Midbrain (tissue), 1 donor: ENCODE results near the gene TMA7.
"Not testable (repeated sequence)": the region's sequence is repeated elsewhere in the genome, so short reads cannot be mapped to it uniquely, and the experiment has no call there.

Source experiments
- DNase-seq: peaks from one replicate; lab custom pipeline; 2025; lab: John Stamatoyannopoulos, UW

Gene TMA7

GRCh38 chr3:48439820-48440589, at the start of gene TMA7, which contains the start of gene CCDC51:
TSS of gene TMA7 (plus strand) at chr3:48440257. CDS start at chr3:48440297, 40 bp downstream.
TSS of gene CCDC51 (minus strand) at chr3:48440119. CDS start at chr3:48435128, 4,991 bp downstream.
- DNase-seq, result peak; percentile 97

GRCh38 chr3:48394391-48394790, 45.7 kb upstream of the TMA7 start:
- no peak for DNase-seq

DNA sequence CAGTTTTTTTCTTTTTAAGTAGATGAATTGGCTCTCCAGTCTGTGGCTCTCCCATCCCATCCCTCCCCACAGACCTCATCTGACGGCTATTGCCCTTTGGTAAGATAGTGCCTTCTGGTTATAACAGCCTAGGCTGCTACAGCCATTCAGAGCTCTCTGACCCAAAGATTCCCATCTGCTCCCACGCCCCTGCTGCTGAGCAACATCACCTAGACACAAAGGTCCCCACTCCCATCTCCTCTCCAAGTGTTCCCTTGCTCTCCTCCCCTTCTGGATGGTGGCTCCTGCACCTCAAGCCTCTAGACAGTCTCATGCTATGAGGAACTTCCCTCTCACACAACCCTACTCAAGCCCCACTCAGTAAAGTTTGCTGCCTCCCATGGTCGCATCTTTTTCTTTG, 44.3 kb upstream of the TMA7 start:
- DNase-seq, result no peak

DNA sequence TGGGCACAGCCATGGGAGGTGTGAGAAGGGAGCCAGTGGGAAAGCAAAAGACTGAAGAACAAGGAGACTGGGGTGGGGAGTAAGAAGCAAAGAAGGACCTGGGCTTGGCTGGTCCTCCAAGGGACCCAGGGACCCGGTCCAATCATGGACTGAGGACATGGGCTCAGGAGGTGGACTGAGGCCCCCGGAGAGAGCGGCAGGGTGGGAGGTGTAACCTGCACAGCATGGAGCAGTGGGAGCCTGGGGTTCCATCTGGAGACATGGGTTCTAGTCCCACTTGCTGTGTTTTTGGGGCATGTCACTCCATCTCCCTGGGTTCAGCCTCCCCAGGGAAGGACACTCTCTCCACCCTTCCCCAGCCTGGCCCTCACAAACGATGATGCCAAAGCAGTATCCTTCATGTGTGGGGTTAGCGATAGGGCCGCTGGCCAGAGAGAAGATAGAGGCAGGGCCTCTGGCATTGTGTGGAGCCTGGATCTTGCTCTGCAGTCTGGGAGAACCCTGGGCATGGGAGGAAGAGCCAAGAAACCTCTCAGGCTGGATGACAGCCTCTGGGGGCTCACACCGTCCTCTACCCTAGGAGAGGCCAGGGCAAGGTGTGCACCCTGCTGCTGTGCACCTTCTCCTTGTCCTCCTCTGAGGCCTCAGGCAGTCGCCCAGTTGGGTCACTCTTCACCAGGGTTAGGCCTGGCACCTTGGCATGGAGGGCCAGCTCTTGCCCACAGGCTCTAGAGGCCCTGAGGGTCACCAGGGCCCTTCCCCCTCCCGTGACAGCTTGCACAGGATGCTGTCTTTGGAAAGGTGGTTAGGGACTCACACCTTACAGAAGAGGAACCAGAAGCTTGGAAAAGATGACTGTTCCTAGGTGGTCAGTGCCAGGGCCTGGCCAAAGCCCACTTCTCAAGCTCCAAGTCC, 42.0 kb upstream of the TMA7 start:
- no peak for DNase-seq

- no peak for DNase-seq
Observed at GRCh38 chr3:48398701-48399386, 41.2 kb upstream of the TMA7 start.

GRCh38 chr3:48399387-48400172, 40.5 kb upstream of the TMA7 start:
- no peak for DNase-seq

DNA sequence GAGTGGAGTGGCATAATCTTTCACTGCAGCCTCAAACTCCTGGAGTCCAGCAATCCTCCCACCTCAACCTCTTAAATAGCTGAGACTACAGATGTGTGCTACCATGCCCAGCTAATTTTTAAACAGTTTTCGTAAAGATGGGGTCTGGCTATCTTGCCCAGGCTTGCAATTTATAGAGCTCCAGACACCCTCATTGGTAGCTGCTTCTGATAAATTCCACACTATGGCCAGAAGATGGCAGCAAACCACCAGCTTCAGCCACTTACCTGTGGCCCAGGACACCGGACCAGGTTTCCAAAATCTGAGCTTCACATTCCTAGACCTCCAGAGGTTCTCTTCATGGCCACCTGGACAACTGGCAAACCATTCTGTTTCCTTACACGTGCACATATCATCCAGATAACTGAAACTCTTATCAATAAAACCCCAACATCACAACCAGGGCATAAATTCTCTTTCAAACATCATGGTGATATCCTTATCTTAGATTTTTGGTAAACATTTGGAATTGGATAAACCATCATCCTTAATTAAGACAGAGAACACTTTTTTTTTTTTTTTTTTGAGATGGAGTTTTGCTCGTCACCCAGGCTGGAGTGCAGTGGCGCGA, 39.1 kb upstream of the TMA7 start:
- peak; percentile 47 for DNase-seq

- not testable (repeated sequence) for DNase-seq
Observed at GRCh38 chr3:48401434-48401901, 38.6 kb upstream of the TMA7 start.

DNA sequence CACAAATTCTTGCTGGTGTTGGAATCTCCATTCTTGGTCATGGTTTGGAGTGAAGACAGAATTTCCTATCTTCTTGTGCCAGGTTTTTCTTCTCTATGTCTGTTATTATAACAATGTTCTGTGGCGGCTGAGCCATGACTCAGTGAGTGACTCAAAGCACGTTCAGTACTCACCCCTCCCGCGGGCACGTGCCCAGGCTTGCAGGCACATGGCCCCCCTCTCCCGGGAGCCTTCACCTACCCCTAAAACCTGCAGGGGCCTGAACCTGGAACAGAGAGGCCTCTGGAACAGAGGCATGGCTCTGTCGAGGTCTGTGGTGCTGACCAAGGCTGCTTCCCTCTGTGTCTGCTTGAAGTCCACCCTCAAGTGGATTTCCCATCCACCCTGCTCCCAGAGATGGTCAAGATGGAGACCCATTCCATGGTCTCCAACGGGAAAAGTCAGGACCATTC, 37.8 kb upstream of the TMA7 start:
- DNase-seq, result no peak

GRCh38 chr3:48402907-48403306, 37.1 kb upstream of the TMA7 start:
- DNase-seq, result no peak

DNA sequence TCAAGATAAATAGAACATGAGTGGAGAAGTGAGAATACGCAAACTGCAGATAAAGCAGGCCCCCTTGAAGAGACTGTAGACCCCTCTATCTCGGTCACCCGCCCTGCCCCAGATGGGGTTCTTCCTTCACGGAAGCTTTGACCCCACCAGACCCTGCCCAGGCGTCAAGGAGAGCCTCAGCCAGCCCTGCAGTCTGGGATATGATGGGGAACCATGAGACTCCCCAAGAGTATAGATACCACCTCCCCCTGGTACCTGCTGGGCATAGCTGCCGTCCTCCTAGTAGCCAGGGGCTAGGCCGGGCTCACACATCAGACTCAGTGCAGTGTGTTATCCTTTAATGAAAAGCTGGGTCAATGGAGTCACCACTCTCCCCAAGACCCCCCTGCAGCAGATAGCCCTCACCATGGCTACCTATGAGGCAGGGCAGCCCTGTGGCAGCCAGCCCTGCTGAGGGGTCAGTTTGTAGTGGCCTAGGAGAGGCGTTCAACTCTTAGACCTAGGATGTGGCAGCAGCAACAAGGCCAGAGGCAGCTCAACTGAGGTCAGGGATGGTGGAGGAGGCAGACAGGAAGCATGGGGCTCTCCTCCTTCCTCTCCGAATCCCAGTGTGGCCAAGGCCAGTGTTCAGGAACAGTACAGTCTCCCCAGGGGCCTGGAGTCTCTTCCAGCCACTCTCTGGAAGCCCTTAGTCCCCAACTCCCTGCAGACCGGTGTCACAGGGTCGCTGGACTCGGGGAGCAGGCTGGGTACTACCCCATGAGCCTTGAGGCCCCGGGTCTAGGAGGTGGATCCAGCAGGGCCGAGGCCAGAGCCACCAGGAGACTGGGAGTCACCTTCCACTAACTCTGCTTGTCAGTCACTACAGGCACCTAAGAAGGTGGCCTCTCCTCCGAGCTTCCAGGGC, 36.3 kb upstream of the TMA7 start:
- DNase-seq, result no peak

DNA sequence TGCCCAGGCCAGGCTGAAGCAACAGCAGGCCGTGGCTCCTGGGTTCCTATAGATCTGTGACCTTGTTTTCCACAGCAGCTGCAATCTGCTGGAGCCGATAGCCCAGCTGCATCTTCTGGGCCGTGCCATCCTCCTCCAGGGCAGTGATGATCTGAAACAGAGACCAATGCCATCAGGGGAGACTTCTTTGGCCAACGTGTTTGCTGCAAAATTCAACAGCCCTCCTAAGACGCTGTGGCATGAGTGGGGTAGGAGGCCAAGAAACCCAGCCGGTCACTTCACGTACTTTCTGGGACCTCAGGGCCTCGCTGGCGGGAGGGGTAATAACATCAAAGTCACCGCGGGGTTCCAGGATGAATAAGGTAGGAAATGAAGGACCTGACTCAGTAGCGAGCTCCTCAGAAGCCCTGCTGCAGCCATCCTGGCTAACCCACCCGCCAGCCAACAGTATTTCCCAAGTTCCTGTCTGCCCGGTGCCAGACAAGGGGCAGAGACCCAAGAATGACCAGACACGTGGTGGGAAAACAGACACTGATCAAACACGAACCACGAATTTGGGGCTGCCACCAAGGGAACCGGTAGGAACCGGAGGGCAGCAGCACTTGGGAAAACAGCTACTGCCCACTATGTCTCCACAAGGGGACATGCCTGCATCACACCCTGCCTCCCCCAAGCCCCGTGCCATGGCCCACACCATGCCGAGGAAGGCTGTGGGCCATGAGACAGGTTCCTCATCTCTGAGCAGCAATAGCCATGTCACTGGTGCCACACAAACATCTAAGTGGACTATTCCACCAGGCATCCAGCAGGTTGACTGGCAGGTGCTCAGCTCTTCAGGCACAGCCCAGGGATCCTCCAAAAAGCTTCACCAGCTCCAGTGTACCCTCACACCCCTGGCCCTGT, 35.4 kb upstream of the TMA7 start:
- DNase-seq, result no peak

- DNase-seq, result no peak
Observed at GRCh38 chr3:48405343-48405881, 34.6 kb upstream of the TMA7 start.

GRCh38 chr3:48405971-48406370, 34.1 kb upstream of the TMA7 start:
- DNase-seq, result no peak

DNA sequence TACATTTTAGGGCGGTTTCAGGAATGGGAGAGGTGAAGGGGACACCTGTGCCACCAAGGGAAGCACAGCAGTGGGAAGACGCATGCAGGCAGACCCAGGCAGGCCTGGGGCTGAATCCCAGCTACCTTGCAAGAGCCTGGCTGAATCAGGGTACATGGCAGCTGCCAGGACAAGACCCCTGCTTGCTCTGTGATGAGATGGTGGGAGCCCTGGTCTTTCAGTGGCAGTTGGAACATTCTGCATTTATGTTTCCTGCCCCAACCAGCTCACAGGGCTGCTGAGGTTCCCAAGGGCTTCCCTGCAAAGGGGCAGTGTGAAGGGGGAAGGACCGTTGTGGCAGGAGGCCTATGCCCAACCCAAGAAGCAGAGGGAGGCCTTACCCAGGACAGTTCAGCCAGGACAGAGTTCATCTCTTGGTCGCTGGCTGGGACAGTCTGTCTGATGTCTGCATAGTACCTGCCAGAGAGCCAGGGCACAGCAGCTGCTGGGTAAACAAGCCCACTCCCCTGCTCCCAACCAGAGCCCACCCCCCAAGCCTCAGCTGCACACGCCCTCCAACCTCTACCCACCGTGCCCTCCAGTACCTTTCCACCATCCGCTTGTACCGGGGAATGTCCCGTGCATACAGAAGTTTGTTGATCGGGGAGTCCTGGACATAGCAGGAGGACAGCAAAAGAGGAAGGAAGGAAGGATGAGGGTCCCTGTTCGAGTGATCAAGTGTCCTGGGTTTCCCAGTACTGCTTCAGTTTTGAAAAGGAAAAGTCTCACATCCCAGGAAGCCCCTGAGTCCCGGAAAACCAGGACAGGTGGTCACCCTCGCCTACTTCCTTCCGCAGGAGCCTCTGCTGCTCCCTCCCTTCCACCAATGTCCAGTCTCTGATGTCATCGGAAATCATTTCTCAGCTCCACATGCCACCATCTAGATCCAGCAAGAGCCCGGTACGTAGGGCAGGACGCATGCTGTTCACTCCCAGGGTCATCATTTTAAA, 33.3 kb upstream of the TMA7 start:
- DNase-seq, result no peak

DNA sequence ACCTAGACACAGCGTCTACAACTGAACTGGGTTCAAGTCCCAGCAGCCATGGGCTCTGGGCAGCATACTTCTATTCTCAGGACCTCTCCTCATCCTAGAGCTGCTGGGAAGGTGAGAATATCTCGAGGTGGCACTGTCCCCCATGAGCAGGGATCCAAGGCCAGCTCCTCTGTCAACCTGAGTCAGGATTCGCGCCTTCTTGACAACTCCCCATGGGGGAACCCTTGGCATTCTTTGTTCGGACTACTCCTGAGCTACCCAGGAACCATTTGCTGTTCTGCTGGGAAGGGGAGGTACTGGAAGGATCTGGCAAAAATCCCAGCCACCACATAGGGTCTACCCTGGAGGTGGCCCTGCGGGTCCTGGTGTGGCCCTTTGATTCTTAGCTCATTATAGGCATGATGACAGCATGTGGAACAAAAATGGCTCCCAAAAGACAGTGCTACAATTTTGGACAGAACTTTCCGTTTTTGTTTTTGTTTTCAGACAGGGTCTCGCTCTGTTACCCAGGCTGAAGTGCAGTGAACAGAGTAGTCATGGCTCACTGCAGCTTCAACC, 32.4 kb upstream of the TMA7 start:
- no peak for DNase-seq

GRCh38 chr3:48408823-48409281, 31.2 kb upstream of the TMA7 start:
- no peak for DNase-seq
